Measurements from ENCODE around the gene KRT39.

The KRT39 gene

DNA sequence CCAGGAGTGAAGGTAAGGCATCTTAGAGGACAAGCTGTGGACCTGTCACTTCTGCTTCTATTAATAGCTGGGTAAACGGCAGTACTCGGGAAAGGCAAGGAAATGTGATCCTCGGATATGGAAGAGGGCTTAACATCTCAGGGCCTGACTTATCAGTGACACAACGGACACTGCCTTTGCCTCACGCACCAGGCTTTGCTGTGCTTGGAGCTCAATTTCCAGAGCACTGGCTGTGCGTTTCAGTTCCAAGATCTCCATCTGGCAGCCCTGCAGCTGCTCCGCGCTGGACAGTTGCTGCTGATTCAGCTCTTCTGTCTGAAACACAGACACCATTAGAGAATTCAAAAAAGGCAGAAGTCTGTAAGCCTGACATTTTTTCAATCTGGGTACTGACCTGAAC is 13.8 kb upstream of the KRT39 start:
- DNase-seq (ENCODE audit: low spot score): peak; percentile 12

DNA sequence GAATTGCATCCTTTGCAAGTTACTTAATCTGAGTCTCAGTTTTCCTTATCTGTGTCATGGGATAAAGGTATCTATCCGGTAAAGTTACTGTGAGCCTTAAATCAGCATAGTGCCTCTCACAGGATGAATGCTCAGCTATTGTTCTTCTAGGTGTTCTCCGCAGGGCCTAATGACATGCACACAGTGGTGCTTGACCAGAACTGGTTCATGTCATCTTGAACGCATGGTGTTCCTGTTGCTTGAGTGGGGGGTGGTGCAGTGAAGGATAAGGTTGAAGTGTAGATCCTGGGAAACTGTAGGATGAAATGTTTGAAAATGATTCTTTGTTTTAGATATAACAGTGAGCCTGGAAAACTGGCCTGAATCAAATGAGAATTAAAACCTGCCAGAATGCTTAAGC is 13.4 kb upstream of the KRT39 start:
- DNase-seq (ENCODE audit: low spot score): no peak

DNA sequence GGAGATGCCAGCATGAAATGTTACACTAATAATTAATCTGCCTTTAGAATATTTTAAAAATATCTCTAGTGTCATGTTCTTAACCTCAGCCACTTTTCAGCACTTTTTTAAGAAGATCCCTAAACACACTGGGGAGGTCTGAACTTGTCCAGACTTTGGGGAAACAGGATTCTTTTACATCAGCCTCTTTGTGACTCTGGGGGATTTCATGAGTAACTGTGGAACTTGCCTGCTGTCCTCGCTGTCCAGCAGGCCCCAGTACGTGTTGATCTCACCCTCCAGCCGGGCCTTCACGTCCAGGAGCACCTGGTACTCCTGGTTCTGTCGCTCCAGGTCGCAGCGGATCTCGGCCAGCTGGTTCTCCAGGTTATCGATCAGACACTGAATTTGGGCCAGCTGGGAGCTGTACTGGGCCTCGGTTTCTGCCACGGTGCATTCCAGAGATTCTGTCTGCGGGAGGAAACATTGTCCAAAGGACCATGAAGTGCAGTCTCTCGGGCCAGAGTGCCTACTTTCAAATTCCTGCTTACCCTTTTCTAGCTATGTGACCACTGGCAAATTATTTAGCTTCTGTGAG is 11.9 kb upstream of the KRT39 start:
- DNase-seq (ENCODE audit: low spot score): no peak

DNA sequence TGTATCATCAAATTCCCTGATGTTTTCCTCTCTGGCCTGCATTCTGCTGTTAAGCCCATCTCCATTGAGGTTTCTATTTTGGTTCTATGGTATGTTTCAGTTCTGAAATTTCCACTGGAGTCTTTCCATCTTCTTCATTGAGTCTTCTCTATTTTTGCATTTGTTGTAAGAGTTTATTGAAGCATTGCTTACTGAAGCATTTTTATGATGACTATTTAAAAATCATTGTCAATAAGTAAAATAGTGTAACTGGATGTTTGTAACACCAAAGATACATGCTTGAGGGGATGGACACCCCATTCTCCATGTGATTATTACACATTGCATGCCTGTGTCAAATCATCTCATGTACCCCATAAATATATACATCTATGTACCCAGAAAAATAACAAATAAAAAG is 8.8 kb upstream of the KRT39 start:
- no peak for DNase-seq (ENCODE audit: low spot score)

DNA sequence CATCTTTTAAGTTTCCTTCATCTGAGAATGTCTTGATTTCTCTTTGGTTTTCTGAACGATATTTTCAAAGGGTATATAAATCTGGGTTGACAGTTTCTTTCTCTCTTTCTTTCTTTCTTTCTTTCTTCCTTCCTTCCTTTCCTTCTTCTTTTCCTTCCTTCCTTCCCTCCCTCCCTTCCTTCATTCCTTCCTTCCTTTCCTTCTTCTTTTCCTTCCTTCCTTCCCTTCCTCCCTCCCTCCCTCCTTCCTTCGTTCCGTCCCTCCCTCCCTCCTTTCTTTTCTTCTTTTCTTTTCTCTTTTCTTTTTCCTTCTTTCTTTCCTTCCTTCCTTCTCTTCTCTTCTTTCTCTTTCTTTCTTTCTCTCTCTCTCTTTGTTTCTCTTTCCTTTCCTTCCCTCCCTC is 7.6 kb upstream of the KRT39 start:
- no peak for DNase-seq (ENCODE audit: low spot score)

DNA sequence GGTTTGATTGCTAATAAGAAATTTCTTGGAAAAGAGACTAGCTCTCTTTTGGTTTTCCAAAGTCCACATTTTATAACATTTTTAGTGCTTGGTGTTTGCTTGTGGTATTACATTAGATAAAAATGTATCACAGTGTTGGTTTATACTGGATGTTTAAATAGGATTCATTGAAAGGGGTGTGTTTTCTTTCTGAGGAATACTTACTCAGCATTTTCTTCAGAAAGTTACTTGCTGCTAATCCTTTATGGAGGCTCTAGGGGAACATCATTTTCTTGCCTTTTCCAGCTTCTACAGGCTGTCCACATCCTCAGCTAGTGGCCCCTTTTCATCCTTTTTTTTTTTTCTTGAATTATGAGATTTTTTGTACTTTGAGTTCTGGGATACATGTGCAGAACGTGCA is 834 bp upstream of the KRT39 start:
- DNase-seq (ENCODE audit: low spot score): no peak

DNA sequence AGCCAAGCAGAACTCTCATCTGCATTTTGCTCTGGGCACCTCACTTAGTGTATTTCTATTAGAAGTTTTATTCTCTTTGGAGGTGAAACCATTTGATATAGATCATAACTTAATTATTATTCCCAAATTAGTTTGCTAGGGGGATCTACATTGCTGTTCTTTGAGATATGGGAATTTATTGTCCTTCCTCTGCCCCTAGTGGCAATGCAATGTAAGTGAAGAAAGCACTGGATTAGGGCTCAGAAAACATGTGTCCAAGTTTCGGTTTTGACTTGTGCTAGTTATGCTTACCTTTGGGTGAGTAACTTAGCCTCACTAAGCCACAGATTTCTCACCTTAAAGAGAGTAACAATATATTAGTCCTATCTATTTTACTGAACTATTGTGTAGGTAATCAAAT is 2.9 kb downstream of the KRT39 start:
- DNase-seq (ENCODE audit: low spot score): no peak

DNA sequence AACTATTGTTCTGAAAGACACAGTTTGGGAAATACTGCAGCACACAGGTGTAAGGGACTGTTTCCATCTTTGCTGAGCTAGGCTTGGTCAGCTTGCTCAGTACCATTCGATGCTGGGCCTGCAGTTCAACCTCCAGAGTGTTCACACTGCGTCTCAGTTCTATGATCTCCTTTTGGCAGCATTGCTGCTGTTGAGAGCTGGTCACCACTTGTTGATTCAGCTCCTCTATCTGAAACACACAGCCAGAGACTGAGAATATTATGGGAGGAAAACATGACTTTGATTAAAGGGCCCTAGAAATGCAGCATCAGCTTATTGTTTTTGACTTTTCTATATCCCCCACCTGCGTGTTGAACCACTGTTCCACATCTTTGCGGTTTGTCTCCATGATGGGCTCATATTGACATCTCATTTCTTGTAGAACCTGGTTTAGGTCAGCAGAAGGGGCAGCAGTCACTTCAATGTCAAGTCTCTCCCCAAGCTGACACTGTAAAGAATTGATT is 4.6 kb downstream of the KRT39 start:
- no peak for DNase-seq (ENCODE audit: low spot score)

DNA sequence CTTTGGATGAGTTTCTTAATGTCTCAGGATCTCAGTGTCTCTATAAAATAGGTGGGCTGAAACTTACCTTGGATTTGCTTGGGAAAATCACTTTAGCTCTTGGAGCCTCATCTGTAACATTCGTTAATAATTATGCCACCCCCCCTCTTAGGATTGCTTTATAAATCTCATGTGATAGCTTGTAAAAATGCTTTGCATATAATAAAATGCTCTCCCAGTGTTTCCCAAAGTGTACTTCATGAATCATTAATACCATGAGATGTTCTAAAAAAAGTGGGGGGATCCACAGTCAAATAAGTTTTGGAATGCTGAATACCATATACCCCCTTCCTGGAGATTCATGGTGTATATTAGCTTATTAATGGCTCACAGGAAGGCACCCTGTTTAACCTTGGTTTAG is 5.2 kb downstream of the KRT39 start:
- DNase-seq (ENCODE audit: low spot score): no peak

DNA sequence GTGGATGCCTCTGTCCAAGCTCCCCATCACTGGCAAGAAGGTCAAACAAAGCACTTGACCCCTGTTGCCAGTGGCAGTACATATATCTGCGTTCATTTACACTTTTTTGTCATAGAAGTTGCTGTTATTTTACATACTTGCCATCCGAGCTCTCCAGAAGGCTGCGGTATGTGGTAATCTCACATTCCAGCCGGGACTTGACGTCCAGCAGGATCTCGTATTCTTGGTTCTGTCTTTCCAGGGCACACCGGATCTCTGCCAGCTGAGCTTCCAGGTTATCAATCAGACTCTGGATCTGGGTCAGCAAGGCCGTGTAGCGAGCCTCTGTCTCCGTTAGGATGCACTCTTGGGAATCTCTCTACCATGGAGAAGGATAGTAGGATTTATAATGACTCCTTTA is 6.6 kb downstream of the KRT39 start:
- DNase-seq (ENCODE audit: low spot score): no peak

DNA sequence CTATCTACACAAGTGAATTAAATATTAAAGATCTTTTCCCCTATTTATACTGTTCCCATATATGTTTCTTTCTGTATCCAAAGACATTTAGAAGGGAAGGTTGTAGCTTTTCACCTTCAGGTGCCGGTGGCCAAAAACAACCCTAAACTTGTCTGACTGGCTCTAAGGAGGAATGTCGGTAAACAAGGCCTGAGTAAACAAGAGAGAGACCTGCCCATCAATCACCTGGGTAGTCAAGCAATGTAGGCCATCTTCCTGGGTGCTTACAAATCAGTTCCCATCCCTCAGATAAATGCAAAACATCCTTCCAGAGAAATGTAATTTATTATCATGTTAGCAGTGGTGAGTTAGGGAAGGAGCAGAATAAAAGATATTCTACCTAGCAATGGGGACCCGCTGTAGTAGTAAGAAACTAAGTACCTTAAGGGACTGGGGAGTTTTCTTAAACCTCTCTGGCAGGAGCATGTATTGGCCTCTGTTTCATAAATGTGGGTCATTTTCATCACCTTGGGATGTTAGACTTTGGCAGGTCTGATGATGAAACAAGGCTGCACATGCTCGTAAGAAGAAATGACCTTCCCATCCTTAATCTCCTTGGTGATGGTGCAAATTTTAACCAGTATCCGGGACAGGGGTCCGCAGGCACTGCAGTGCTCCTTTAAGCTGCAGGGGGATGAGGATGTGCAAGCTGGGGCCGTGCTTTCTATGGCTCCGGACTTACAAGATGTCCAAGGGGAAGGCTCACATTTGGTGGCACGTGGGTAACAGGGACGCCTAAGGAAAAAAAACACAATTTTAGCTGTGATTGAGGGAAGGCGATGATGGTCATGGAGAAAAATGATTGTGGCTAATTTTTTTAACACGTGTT is 8.4 kb downstream of the KRT39 start:
- no peak for DNase-seq (ENCODE audit: low spot score)

DNA sequence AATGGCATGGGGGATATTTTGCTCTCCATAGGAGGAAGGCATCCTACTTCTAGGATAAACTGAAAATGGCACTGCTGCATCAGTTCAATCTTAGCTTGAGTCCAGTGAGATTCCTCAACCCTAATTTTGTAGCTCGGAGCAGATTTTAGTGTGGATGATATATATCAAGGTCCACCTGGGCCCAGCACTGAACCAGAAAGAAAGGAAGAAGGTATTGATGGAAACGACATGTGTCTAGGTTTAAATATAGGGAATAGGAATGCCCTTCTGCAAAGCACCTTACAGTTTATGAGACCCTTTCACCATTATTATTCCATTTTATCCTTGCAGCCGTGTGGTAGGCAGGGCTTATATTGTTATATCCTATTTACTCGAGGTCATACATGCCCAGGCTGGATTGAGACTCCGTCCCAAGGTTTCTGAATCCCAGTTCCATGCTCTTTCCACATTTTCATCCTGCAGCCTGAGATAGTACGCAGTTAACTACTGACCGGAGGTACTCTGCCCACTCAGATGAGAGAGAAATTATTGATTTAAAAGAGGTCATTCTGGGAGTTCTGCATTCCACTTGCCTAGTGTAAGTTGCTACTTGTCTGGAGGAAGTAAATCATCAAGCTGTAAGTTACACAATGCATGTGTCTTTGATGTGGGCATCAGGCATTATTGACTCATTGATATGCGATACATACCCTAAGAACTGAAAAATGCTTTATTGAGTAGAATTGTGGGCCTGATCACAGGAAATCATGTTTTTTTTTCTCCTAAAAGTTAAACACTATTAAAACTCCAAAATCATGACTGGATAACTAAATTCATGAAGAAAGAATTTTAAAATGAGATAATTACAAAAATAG is 10.1 kb downstream of the KRT39 start:
- DNase-seq (ENCODE audit: low spot score): no peak

DNA sequence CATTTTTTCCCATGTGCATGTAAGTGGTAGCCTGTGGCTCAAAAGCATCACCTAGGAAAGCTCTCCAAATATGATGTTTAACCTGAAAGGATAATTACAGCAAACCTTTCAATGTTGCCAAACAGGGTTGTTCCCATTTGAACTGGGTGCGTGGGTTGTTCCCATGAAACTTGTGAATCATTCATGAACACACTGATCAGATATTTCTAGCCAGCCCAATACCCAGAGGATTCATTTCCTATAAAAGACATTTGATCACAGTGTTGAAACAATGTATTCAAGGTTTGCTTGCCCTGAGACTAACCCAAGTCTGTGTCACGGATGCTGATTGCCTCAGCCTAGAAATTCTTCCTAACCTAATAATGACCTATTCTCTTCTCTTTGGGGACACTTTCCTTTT is 12.9 kb downstream of the KRT39 start:
- DNase-seq (ENCODE audit: low spot score): no peak

DNA sequence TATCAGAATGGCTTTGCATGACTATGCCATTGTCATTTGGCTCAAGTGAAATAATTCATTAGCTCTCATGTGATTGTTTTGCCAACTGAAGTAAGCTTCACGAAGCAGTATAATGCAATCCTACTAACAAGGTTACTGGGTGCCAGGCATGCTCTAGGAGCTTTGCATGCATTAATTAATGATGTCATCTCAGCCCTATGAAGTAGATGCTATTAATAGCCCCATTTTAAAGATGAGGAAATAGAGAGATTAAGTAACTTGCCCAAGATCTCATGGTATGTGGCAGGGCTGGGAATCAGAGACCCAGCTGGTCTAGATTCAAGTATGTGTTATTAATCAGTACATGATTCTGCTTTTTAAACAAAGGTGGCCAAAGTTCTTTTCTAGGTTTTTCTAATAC is 14.1 kb downstream of the KRT39 start:
- DNase-seq (ENCODE audit: low spot score): no peak

DNA sequence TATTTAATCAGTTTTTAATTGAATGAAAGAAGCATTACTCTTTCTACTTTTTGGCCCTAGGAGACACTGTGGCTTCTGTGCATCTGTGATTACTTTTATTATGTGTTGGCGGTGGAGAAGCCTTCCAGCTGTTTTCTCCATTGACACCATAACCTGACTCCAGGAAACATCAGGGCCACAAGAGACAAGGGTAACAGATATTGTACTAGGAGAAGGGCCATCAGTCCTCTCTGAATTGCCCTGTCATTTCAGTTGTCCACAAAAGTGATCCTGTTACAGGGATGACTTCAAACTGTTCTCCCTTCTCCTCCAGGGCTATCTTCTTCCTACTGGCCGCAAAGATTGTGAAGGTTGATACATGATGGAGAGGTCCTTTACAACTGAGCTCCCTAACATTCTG is 14.6 kb downstream of the KRT39 start:
- DNase-seq (ENCODE audit: low spot score): no peak

DNA sequence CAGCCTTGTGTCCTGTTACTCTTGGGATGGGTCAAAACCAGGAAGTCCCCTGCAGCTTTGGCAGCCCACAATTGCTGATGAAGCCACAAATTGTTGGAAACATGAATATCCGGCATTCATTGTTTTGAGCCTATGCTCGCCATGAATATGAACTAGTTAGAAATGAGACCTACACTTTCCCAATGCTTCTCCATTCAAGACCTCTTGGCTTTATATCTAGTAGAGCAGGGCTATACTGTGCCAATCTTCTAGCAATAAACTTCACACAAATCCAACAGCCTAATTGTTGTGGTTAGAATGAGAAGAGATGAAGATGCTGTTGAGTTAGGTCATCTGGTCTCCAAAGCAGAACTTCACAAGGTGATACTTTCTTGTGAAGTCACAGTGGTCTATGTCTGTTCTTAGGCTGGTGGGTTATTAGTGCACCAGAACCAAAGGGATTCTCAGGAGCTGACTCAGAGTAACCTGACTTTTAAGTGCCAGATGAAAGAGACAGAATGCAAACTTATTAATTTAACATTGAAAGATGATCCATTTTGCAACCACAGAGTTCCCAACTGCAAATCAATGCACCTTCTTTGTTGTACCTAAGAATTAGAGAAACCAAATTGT is 15.6 kb downstream of the KRT39 start:
- no peak for DNase-seq (ENCODE audit: low spot score)

DNA sequence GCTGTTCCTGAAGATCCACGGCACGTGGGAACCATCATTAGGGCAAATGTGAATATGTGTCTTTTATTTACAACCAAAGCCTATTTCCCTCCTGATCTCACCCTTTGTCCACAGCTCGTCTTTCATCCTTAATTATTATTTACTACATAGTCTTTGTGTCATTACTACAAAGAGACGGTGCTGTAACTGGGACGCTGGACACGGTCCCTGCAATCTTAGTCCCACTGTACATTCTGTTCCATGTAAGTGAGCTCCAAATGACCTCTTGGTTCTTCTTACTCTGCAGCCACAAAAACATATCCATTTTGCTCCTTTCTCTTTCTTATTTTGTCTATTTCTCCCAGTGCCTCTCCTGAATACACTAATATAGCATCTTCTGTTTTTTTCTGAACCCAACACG is 16.6 kb downstream of the KRT39 start:
- no peak for DNase-seq (ENCODE audit: low spot score)

DNA sequence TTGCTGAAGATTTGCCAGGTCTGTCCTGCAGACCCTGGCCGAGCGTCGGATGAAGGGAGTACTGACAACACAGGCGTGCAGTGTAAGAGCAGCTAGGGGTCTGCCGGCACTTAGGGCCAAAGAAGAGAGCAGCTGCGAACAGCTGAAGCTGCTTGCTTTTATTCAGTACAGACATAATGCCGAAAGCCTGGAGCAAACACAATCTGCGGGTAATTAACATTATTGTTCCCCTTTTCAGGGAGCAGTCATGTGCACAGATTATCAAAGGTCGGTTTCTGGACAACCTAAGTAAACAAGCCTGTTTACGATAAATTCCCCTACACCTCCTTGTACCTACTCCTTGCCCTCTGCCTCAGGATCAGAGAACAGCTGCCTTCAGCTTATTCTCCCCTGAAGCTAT is 17.3 kb downstream of the KRT39 start:
- no peak for DNase-seq (ENCODE audit: low spot score)

DNA sequence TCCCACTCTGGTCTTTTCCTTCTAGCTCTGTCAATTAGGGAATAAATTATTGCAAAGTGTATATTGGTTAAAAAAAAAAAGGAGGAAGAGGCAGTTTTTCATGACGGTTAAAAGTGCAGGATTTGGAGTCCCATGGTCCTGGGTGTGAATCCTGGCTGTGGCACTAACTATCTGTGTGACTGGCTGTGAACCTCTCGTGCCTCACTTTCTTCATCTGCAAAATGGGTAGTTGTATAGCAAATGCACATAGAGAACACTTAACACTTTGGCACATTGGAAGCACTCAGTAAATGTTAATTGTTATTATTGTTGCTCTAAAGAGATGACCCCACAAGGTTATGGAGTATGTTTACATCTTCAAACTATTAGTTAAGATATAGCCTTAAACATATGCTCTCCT is 18.8 kb downstream of the KRT39 start:
- no peak for DNase-seq (ENCODE audit: low spot score)

DNA sequence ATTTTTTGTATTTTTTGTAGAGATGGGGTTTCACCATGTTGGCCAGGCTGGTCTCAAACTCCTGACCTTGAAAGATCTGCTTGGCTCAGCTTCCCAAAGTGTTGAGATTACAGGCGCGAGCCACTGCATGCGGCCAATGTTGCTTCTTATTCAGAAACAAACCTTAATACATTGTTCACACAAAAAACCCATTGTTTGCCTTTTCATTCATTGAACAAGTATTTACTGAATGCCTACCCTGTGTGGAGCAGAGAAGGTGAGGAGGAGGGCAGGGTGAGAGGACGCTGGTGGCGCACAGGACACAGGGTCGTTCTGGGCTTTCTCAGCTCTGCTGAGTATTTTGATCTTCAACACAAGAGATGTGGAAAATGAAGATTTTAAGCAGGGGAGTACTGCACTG is 21.3 kb downstream of the KRT39 start:
- no peak for DNase-seq (ENCODE audit: low spot score)

DNA sequence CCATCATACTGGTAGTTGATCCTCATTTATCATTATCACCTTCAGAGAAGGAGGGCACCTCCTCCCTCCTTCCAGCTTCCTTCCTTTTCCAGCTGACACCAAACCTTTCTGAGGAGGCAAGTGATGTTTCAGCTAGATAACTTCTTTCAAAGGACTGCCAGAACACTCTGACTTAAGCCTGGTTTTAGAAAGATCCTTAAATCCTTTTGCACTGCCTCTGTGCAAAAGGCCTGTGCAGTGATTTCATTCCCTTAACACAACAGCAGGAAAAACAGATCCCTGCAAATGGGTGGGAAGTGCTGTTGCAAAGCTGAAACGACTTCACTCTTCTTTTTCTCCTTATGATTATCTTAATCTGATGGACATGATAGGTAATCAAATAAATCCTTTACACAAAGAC is 22.2 kb downstream of the KRT39 start:
- no peak for DNase-seq (ENCODE audit: low spot score)

DNA sequence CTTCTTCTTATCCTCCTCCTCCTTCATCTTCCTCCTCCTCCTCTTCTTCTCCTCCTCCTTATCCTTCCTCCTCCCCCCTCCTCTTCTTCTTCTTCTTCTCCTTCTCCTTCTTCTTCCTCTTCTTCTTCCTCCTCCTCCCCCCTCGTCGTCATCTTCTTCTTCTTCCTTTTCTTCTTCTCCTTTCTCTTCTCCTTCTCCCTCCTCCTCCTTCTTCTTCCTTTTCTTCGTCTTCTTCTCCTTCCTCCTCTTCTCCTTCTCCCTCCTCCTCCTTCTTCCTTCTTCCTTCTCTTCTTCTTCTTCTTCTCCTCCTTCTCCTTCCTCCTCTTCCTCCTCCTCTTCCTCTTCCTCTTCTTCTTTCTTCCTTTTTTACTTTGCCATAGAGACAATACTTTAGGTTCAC is 24.2 kb downstream of the KRT39 start:
- DNase-seq (ENCODE audit: low spot score): no peak

Data from SK-N-DZ (cell line).